Osteocyte (in vitro differentiated cells): ENCODE results near the gene USP8. TPM values are rescaled to one million over a fixed set of nuclear protein-coding genes. Genes with fewer than 3 reads are reported as not detected.

Experiments used
- DNase-seq: peaks from one replicate; pipeline ENCODE4 v3.0.0; 2021; ENCODE audit warnings: mixed read lengths; ENCODE audit not compliant: unreplicated experiment; ENCODE audit errors: extremely low spot score
- H3K27ac Mint-ChIP-seq: one replicate; pipeline ENCODE4 v1.8.0; 2021; ENCODE audit warnings: mild to moderate bottlenecking, mixed read lengths; ENCODE audit not compliant: unreplicated experiment
- H3K27me3 Mint-ChIP-seq: one replicate; pipeline ENCODE4 v1.8.0; 2021; ENCODE audit warnings: mixed read lengths; ENCODE audit not compliant: unreplicated experiment
- H3K36me3 Mint-ChIP-seq: one replicate; pipeline ENCODE4 v1.8.0; 2021; ENCODE audit warnings: mixed read lengths; ENCODE audit not compliant: unreplicated experiment
- H3K4me1 Mint-ChIP-seq: one replicate; pipeline ENCODE4 v1.8.0; 2021; ENCODE audit warnings: mixed read lengths; ENCODE audit not compliant: unreplicated experiment
- H3K4me3 Mint-ChIP-seq: one replicate; pipeline ENCODE4 v1.8.0; 2021; ENCODE audit warnings: mild to moderate bottlenecking, moderate library complexity, mixed read lengths; ENCODE audit not compliant: unreplicated experiment
- H3K9me3 Mint-ChIP-seq: one replicate; pipeline ENCODE4 v1.8.0; 2021; ENCODE audit warnings: mixed read lengths; ENCODE audit not compliant: unreplicated experiment
- total RNA-seq: library from RNA; stranded (reverse); gene quantifications from 2 replicates; pipeline ENCODE4 v1.2.1, GENCODE V29; 2021
- TF ChIP-seq, protein P1 (sequence below): fragments of 200-600 bp; sonication (generic); IDR thresholded peaks from 2 replicates; pipeline ENCODE4 v1.5.0; 2021; ENCODE audit warnings: antibody characterized with exemption, mild to moderate bottlenecking, moderate library complexity

The USP8 gene
- total RNA-seq, 1 donor from 2014 or later, result 55.3 TPM

DNA sequence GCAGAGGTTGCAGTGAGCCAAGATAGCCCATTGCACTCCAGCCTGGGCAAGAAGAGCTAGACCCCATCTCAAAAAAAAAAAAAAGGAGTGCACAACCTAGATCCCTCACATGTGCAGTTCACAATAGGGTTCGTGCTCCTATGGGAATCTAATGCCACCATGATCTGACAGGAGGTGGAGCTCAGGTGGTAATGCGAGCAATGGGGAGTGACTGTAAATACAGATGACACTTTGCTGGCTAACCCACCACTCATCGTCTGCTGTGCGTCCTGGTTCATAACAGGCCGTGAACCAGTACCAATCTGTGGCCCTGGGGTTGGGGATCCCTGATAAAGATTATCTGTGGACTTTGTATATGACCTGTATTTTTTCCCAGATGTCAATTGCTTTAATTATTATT, 16.7 kb downstream of the USP8 start:
- no peak for DNase-seq
- H3K9me3 Mint-ChIP-seq, result no peaks in the 10 kb centered on the region
- H3K27ac Mint-ChIP-seq, result no peak overlapping the region
- TF ChIP-seq, protein P1, sequence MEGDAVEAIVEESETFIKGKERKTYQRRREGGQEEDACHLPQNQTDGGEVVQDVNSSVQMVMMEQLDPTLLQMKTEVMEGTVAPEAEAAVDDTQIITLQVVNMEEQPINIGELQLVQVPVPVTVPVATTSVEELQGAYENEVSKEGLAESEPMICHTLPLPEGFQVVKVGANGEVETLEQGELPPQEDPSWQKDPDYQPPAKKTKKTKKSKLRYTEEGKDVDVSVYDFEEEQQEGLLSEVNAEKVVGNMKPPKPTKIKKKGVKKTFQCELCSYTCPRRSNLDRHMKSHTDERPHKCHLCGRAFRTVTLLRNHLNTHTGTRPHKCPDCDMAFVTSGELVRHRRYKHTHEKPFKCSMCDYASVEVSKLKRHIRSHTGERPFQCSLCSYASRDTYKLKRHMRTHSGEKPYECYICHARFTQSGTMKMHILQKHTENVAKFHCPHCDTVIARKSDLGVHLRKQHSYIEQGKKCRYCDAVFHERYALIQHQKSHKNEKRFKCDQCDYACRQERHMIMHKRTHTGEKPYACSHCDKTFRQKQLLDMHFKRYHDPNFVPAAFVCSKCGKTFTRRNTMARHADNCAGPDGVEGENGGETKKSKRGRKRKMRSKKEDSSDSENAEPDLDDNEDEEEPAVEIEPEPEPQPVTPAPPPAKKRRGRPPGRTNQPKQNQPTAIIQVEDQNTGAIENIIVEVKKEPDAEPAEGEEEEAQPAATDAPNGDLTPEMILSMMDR, result no peak
- H3K4me3 Mint-ChIP-seq, result no peak overlapping the region
- H3K27me3 Mint-ChIP-seq, result no peaks in the 10 kb centered on the region
- peaks cover 2% of the 10 kb centered on the region for H3K4me1 Mint-ChIP-seq
- H3K36me3 Mint-ChIP-seq, result peaks cover 24% of the 10 kb centered on the region

- DNase-seq, result no peak
- H3K27me3 Mint-ChIP-seq, result no peaks in the 10 kb centered on the region
- peaks cover 19% of the 10 kb centered on the region for H3K36me3 Mint-ChIP-seq
- H3K9me3 Mint-ChIP-seq, result no peaks in the 10 kb centered on the region
- peak overlapping the region; percentile 27 for H3K27ac Mint-ChIP-seq
- H3K4me1 Mint-ChIP-seq, result peaks cover 10% of the 10 kb centered on the region
- TF ChIP-seq, protein P1, result no peak
- no peak overlapping the region for H3K4me3 Mint-ChIP-seq
Observed at GRCh38 chr15:50452927-50453326, 28.7 kb downstream of the USP8 start.

DNA sequence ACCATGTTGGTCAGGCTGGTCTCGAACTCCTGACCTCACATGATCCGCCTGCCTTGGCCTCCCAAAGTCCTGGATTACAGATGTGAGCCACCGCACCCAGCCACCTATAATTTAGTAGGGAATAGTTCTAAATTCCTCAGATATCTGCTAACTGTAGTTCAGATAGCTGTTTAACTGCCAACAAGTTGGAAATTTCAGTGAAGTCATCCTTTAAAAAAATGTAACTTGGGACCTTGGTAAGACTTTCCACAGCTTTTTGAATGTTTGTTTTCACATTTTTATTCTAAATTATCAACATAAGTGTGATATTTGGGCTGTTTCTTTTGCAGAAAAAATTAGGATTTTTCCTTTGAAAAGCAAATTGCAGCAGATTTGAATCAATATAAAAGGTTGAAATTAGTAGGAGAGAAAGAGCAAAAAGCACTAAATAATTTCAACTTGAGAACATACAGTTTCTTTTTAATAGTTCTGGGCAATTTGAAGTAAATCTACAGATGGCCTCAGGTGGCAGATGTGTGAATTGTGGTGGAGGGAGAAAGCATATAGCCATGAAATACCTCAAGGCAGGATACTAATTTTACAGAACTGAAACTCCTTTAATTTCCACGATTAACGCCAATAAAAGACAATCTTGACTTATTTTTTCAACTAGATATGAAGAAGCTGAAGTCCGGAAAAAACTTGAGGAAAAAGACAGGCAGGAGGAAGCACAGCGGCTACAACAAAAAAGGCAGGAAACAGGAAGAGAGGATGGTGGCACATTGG, 34.3 kb downstream of the USP8 start:
- TF ChIP-seq, protein P1, result no peak
- Mint-ChIP-seq H3K36me3 (peaks cover 32% of the 10 kb centered on the region), H3K27ac (peak overlapping the region; percentile 14), H3K4me3 (no peak overlapping the region), H3K27me3 (no peaks in the 10 kb centered on the region), H3K4me1 (peaks cover 5% of the 10 kb centered on the region), H3K9me3 (no peaks in the 10 kb centered on the region)
- DNase-seq, result no peak

- Mint-ChIP-seq H3K36me3 (peaks cover 27% of the 10 kb centered on the region), H3K27me3 (no peaks in the 10 kb centered on the region), H3K9me3 (no peaks in the 10 kb centered on the region), H3K27ac (peak overlapping the region; percentile 8), H3K4me3 (no peak overlapping the region), H3K4me1 (peaks cover 13% of the 10 kb centered on the region)
- TF ChIP-seq, protein P1, result no peak
- no peak for DNase-seq
Observed at GRCh38 chr15:50463423-50464358, 39.5 kb downstream of the USP8 start.

- Mint-ChIP-seq H3K4me1 (no peaks in the 10 kb centered on the region), H3K4me3 (no peak overlapping the region), H3K9me3 (no peaks in the 10 kb centered on the region), H3K36me3 (peaks cover 25% of the 10 kb centered on the region), H3K27me3 (no peaks in the 10 kb centered on the region), H3K27ac (no peak overlapping the region)
- no peak for DNase-seq
- TF ChIP-seq, protein P1, result no peak
Observed at GRCh38 chr15:50471072-50471471, 46.9 kb downstream of the USP8 start.
